NCI-H748 (cell line): Measurements from ENCODE around the gene ENAH.

Experiments
- DNase-seq: peaks from one replicate; lab custom pipeline; 2025; ENCODE audit not compliant: unreplicated experiment; lab: John Stamatoyannopoulos, UW

ENAH gene

DNA sequence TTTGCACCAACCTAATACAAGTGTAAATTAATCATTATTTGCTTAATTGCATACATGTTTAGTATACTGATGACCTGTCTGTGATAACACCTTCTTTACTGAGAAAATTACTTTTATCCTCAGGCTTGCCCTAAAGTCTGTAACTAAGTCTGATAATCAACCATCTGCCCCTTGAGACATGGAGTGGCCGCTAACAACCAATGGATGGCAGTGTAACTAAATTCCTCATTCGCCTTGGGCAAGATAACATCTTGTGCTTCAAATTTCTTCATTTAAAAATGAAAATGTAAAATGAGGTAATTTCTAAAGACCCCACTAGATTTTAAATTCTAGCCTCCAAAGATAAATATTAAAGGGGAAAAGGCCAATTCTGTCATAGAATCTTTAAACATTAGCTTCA is 85.1 kb downstream of the ENAH start:
- no peak for DNase-seq

DNA sequence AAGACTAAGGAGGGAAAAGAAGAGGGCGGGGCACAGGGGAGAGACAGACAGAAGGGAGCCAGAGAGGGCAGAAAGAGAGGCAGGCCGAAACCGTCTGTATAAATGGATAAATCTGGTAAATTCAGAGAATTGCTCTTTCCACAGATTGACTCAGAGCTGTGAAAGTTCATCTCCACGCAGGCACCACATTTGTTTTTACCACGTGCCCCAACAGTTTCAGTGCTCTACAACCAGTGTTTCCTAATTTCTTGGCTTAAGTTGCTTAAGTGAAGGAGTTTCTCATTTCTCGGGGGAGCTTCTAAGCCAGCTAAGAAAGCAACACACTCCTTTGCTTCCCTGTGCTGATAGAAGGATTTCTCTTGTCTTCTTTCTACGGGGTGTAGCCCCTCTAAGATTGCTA is 87.1 kb downstream of the ENAH start:
- no peak for DNase-seq

DNA sequence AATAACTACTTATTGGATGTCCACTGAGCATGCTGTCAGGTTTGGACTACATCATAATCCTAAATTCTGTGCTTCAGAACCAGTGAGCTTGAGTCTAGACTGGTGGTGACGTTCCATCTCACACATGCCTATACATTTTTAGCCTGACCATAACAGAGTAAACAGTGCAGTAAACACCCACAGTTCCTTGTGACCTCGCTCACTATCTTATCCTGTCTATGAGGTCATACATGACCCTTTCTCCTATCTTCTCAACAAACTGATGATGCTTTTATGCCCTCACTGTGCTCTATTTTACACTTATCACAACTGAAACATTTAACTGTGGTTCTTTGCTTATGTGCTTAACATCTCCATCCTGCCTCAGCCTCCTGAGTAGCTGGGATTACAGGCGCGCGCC is 91.2 kb downstream of the ENAH start:
- DNase-seq: no peak

DNA sequence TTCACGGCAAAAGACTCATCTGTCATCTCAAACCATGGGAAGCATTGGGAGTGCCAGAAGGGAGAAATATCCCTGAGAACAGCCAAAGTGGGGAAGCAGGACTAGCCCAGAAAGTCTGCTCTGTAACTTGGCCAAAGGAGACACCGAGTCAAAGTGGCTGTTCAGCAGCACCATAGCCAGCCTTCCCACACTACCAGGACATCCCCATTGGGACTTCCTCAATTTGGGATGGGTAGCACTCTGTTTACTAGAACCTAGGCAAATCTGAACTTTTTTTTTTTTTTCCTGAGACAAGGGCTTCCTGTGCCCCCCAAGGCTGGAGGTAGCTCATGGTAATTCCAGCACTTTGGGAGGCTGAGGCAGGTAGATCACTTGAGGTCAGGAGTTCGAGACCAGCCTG is 93.0 kb downstream of the ENAH start:
- no peak for DNase-seq

DNA sequence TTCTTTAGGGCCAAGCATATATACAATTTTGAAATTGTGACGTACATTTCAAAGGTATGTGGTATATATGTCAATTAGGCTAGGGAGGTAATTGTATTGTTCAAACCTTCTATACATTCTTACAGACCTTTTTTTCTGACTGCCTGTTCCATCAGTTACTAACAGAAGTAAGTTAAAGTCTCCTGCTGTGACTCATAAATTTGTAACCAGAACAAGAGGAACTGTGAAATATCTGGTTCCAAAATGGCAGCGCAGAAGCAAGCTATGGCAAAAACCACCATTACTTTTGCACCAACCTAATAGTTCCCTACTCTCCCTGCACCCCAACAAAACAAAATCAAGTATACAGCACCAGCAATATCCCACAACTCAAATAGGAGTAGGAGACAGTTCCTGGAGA is 93.6 kb downstream of the ENAH start:
- DNase-seq: no peak

GRCh38 chr1:225556694-225557093 is 96.2 kb downstream of the ENAH start:
- DNase-seq: no peak

DNA sequence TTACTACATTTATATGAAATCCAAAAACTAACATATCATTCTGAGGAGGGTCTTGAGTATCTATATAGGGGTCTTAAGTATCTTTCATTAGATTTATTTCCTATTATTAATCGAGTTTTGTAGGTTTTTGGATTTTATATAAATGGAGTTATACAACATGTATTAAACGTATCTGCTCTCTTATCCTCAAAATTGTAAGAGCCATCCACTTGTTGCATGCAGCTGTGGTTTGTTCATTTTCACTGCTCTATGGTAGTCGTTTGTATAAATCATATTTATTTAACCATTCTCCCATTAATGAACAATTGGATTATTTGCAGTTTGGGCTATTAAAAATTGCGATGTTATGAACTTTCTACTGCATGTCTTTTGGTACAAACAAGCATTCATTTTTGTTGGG is 97.1 kb downstream of the ENAH start:
- DNase-seq: no peak

DNA sequence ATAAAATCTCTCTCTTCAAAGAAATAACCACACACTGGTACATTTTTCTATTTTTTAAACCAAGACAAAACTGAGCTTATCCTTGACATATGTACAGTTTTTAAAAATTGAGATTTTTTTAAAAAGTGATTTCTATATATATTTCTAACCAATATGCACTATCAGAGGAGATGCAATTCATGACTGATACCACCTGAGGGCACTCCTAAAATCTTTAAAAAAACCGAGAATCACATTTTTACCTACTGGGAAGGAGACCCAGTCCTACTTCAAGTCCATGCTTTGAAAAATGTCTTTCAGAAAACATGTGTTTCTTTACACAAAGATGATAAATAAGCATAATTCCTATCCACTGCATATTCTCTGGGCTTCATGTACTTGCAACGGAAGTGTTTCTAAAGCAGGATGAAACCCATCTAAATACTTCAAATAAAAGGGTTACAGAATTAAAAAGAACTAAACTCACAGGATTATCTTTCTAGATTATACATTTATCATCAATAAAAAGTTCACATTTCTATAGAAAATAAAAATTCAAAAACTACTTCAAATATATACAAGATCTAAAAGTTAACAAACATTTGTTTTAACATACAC is 98.6 kb downstream of the ENAH start:
- peak; percentile 2 for DNase-seq

GRCh38 chr1:225549821-225550220 is 103.1 kb downstream of the ENAH start:
- no peak for DNase-seq

GRCh38 chr1:225548140-225548857 is 104.6 kb downstream of the ENAH start:
- no peak for DNase-seq

GRCh38 chr1:225545649-225546048 is 107.3 kb downstream of the ENAH start:
- no peak for DNase-seq

DNA sequence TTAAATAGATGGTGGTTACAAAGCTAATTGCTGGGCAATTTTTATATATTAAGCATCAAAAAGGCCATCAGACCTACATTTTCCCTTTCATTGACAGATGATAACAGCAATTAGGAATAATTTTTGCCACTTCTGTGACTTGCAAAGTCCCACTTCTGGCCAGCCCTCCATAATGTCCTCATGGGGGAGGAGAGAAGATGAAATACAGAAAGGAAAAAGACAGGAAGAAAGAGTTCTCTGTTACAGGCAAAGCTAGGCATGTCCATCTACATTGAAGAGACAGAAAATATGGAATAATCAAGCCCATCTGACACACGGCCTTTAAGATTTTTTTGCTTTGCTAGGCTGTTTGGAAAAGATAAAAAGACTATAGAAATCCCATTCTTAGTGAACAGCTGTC is 108.0 kb downstream of the ENAH start:
- DNase-seq: peak; percentile 46

GRCh38 chr1:225544263-225544662 is 108.7 kb downstream of the ENAH start:
- peak; percentile 3 for DNase-seq

- no peak for DNase-seq
Observed at GRCh38 chr1:225543350-225543749, 109.6 kb downstream of the ENAH start.

GRCh38 chr1:225541383-225541782 is 111.5 kb downstream of the ENAH start:
- DNase-seq: no peak

- no peak for DNase-seq
Observed at GRCh38 chr1:225539575-225539974, 113.3 kb downstream of the ENAH start.

GRCh38 chr1:225539069-225539468 is 113.9 kb downstream of the ENAH start:
- no peak for DNase-seq

DNA sequence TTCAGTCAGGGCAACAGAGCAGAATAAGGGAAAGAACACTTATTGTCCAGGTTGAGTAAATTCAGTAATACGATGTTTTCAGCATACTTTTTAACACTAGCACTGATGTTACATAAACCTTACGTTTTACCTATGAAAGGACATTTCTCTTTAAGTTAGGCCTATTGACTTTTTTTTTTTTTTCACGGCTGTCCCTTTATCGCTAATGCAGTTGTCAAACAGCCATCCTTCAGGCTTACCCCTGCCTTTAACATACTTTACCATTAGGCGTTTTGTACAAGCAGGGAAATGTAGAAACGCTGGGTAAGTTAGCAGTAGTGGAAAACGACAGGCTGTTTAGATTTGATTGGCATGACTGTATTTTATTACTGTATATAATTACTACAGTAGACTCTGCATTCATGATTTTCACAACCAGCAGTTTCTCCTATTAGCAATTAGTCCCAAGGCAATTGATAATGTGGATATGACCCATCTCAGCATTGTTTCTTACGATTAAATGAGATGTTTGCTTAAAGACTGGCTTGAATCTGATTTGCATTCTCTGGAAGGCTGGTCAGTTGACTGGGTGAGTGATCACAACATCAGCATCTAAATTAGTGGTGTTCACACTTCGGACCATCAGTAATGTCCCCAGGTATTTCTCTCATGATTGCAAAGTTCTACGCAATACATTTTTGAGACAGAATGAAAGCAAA is 115.2 kb downstream of the ENAH start:
- DNase-seq: no peak

DNA sequence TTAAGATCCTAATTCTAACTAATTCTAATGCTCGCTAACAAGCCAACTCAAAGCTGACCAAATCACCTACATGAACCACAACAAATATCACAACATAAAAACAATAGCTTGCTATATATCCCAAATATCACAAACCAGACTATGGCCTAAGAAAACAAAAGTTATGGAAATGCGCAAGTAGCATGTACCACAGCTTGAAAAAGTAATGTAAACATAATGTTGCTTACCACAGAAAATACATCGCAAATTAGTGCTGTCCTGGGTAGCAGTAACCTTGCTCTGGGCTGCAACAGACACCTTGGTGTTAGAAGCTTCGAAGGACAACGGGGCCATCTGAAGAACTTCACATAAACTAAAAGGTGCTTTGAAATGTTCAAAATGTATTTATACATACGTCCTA is 117.6 kb downstream of the ENAH start:
- DNase-seq: no peak

GRCh38 chr1:225534772-225535171 is 118.2 kb downstream of the ENAH start:
- no peak for DNase-seq

DNA sequence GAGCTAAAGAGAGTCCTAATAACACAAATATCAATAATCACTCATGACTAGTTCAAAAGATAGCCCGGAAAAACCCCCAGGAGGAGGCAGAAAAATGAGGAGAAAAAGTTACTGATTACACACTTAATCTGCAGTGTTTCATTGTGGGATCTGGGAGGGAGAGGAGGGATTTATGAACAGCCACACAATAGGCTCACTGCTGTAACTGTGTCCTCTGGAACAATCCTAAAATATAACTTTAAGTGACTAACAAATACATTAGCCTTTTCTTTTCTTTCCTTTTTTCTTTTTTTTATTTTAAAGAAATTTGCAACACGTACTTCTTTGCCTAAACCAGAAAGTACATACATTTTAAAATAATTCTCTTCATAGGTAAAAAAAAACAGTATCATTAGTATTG is 118.8 kb downstream of the ENAH start:
- no peak for DNase-seq

GRCh38 chr1:225533238-225533637 is 119.7 kb downstream of the ENAH start:
- DNase-seq: no peak
